ENCODE data around the gene SIK2. TPM values are rescaled to one million over a fixed set of nuclear protein-coding genes. Genes with fewer than 3 reads are reported as not detected.

Gene SIK2
- total and polyA plus RNA-seq, 9 of the 15 experiments (the other 6 are each of a cell fraction or from before 2014, with no cell fraction given): 0.74 to 11.6 (median 3.8) TPM

DNA sequence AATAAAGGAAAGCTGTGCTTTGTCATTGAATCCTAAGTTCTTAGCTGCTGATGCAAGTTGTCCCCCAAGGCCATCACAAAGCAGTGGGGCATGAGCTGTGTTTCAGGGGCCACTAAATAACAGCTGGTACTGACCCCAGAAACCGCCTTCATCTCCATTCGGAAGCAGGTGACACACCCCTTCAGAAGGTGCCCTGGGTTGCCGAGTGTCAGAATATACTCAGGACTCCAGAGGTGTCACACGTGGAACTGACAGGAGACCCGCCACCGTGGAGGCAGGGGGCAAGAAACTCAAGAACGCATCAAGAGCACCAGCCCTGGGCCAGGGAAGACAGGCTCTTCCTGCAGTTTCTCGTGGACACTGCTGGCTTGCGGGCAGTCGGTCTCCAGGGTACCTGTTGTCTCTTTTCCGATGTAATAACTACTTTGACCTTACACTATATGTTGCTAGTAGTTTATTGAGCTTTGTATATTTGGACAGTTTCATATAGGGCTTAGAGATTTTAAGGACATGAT is 122.4 kb downstream of the SIK2 start:
- Histone ChIP-seq H3K79me2 (ENCODE audit: control insufficient read depth, insufficient read depth, low read length) (no peaks in the 10 kb centered on the region), H4K20me1 (replicated peaks; ENCODE audit: control insufficient read depth, insufficient read depth, low read length) (no peaks in the 10 kb centered on the region), H3K4me2 (ENCODE audit: insufficient read depth, low read length) (no peak overlapping the region), H3K9me3 (replicated peaks; ENCODE audit: control insufficient read depth, insufficient read depth, low read depth, low read length) (no peaks in the 10 kb centered on the region), H3K9me1 (ENCODE audit: control insufficient read depth, insufficient read depth, low read length) (no peaks in the 10 kb centered on the region), H3K27me3 (ENCODE audit: control insufficient read depth in 2 of 2, insufficient read depth in 2 of 2, low read length in 2 of 2) (no peaks in the 10 kb centered on the region), H2AFZ (ENCODE audit: low read depth, low read length) (no peak overlapping the region), H3K4me1 (replicated peaks in 1 of 2; ENCODE audit: control insufficient read depth in 2 of 2, insufficient read depth in 2 of 2, low read length in 2 of 2) (peaks cover 0 to 2% of the 10 kb centered on the region in 2 experiments; a peak in 3 of 5 replicates), H3K4me3 (no peak overlapping the region), H3K9ac (ENCODE audit: insufficient read depth in 1 of 2, low read depth in 2 of 2, low read length in 2 of 2) (no peak overlapping the region), H3K27ac (ENCODE audit: extremely low read depth, low read depth, low read length) (no peak overlapping the region), H3K36me3 (ENCODE audit: control insufficient read depth, insufficient read depth, low read length) (peaks cover 70% of the 10 kb centered on the region; the same call in 2 of the 3 replicates)
- ChIA-PET POLR2A (interaction anchor here (1.7 kb wide), 1 partner anchor 10 kb away, joined by 5 read pairs; no protein-coding TSS in a partner anchor), CTCF (ENCODE audit: low intra/inter-chr PET ratio) (no interaction called here)
- in situ Hi-C loops (cut with MboI): no loop called here
- no peak for FAIRE-seq
- TF ChIP-seq RBM22 (IDR thresholded peaks at IDR 0.05; ENCODE audit: low read depth, low read length, poor library complexity, severe bottlenecking): peak; percentile 17
- TF ChIP-seq ZFP36 (IDR thresholded peaks at IDR 0.05; ENCODE audit: low read depth, low read length, partially characterized antibody): no peak
- no peak for TF ChIP-seq CEBPG (CRISPR knock-in tag; IDR thresholded peaks at IDR 0.05)
- TF ChIP-seq CEBPG (tag; conservative IDR thresholded peaks at IDR 0.05 in 1 of 2, IDR thresholded peaks at IDR 0.05 in 1 of 2): no peak
- intact Hi-C loops (cut with micrococcal nuclease): no loop called here
- 88% methylated on average over 11 of the region's 11 CpGs for WGBS (ENCODE audit: insufficient coverage, low coverage, missing lambda C conversion rate)
- no TSS peak for BruUV-seq (replicated peaks)
- DNase-seq (ENCODE audit: extremely low read depth in 1 of 4, low spot score in 3 of 4): no peak
- no peak for ATAC-seq

DNA sequence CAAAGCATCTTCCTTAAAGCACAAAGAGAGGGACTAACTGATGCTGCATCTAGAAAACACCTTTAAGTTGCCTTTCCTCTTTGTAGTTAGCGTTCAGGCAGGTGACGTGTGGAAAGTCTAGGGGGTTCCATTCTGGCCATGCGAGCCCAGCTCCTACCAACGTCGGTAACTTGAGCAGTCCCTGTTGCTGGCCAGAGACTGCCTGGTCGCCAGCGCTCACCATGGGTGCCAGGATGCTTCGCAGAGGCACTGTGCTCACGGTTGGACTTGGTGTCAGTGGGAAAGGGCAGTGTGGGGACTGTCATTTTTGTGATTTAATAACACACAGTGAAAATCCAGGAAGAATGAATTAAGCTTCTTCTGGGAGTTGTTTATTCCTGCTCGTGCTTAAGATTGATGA is 123.4 kb downstream of the SIK2 start:
- Histone ChIP-seq H3K9me3 (replicated peaks; ENCODE audit: control insufficient read depth, insufficient read depth, low read depth, low read length) (no peaks in the 10 kb centered on the region), H2AFZ (ENCODE audit: low read depth, low read length) (no peak overlapping the region), H3K9me1 (ENCODE audit: control insufficient read depth, insufficient read depth, low read length) (no peaks in the 10 kb centered on the region), H4K20me1 (replicated peaks; ENCODE audit: control insufficient read depth, insufficient read depth, low read length) (no peaks in the 10 kb centered on the region), H3K4me1 (replicated peaks in 1 of 2; ENCODE audit: control insufficient read depth in 2 of 2, insufficient read depth in 2 of 2, low read length in 2 of 2) (peaks cover 0 to 7% of the 10 kb centered on the region in 2 experiments; a peak in 3 of 5 replicates), H3K4me2 (ENCODE audit: insufficient read depth, low read length) (no peak overlapping the region), H3K36me3 (ENCODE audit: control insufficient read depth, insufficient read depth, low read length) (peaks cover 60% of the 10 kb centered on the region; the same call in 2 of the 3 replicates), H3K4me3 (no peak overlapping the region), H3K79me2 (ENCODE audit: control insufficient read depth, insufficient read depth, low read length) (no peaks in the 10 kb centered on the region), H3K27me3 (ENCODE audit: control insufficient read depth in 2 of 2, insufficient read depth in 2 of 2, low read length in 2 of 2) (no peaks in the 10 kb centered on the region), H3K9ac (ENCODE audit: insufficient read depth in 1 of 2, low read depth in 2 of 2, low read length in 2 of 2) (no peak overlapping the region), H3K27ac (ENCODE audit: extremely low read depth, low read depth, low read length) (no peak overlapping the region)
- DNase-seq (ENCODE audit: extremely low read depth in 1 of 4, low spot score in 3 of 4) (no peak), ATAC-seq (no peak), FAIRE-seq (no peak)
- TF ChIP-seq, protein P1, sequence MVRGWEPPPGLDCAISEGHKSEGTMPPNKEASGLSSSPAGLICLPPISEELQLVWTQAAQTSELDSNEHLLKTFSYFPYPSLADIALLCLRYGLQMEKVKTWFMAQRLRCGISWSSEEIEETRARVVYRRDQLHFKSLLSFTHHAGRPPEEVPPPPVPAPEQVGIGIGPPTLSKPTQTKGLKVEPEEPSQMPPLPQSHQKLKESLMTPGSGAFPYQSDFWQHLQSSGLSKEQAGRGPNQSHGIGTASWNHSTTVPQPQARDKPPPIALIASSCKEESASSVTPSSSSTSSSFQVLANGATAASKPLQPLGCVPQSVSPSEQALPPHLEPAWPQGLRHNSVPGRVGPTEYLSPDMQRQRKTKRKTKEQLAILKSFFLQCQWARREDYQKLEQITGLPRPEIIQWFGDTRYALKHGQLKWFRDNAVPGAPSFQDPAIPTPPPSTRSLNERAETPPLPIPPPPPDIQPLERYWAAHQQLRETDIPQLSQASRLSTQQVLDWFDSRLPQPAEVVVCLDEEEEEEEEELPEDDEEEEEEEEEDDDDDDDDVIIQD (CRISPR knock-in tag; IDR thresholded peaks at IDR 0.05): no peak
- in situ Hi-C loops (cut with MboI): no loop called here
- WGBS (ENCODE audit: insufficient coverage, low coverage, missing lambda C conversion rate): 84% methylated on average over 10 of the region's 10 CpGs
- ChIA-PET CTCF (ENCODE audit: low intra/inter-chr PET ratio) (no interaction called here), POLR2A (interaction anchor here (0.6 kb wide), 1 partner anchor 13 kb away, joined by 3 read pairs; no protein-coding TSS in a partner anchor)
- intact Hi-C loops (cut with micrococcal nuclease): no loop called here
- BruUV-seq (replicated peaks): no TSS peak
